Measurements from ENCODE around the gene UNC45A.

Gene UNC45A

GRCh38 chr15:90911302-90911623 is 23.8 kb upstream of the UNC45A start:
- Histone ChIP-seq H2BK120ac (ENCODE audit: low read depth, low read length) (no peak overlapping the region), H3K9ac (ENCODE audit: low read length) (no peak overlapping the region), H2BK5ac (ENCODE audit: low read depth, low read length, poor library complexity, severe bottlenecking) (no peak overlapping the region), H2AK5ac (ENCODE audit: low read length, severe bottlenecking) (no peak overlapping the region), H4K8ac (ENCODE audit: low read length) (no peak overlapping the region), H3K27me3 (ENCODE audit: control insufficient read depth in 1 of 2, insufficient read depth in 1 of 2, low read length in 2 of 2) (no peaks in the 10 kb centered on the region), H3K4me3 (ENCODE audit: insufficient read depth in 1 of 2, low read depth in 1 of 2, low read length in 2 of 2) (no peak overlapping the region), H3K4ac (ENCODE audit: low read depth in 1 of 2, low read length in 2 of 2) (no peak overlapping the region), H2BK15ac (ENCODE audit: low read depth, poor library complexity, severe bottlenecking) (no peak overlapping the region), H3K4me2 (ENCODE audit: low read length, poor library complexity, severe bottlenecking) (no peak overlapping the region), H3K18ac (ENCODE audit: low read depth in 1 of 2, low read length in 2 of 2) (no peak overlapping the region), H3K23ac (ENCODE audit: low read length in 2 of 2) (no peak overlapping the region), H2AFZ (ENCODE audit: low read depth, low read length) (no peak overlapping the region), H3K4me1 (ENCODE audit: control insufficient read depth, insufficient read depth, low read depth, low read length) (peaks cover 14% of the 10 kb centered on the region), H3K27ac (ENCODE audit: low read length, poor library complexity, severe bottlenecking) (no peak overlapping the region), H3K79me1 (replicated peaks; ENCODE audit: low read length, poor library complexity, severe bottlenecking) (no peaks in the 10 kb centered on the region), H3K36me3 (ENCODE audit: control insufficient read depth in 1 of 2, insufficient read depth in 2 of 2, low read depth in 1 of 2, low read length in 2 of 2) (peaks cover 69 to 79% of the 10 kb centered on the region in 2 experiments), H2BK12ac (ENCODE audit: low read length in 2 of 2) (no peak overlapping the region), H3K9me3 (ENCODE audit: control insufficient read depth, low read length) (no peaks in the 10 kb centered on the region), H4K91ac (ENCODE audit: low read length) (no peak overlapping the region), H3K14ac (ENCODE audit: low read length in 2 of 2) (no peak overlapping the region)
- WGBS, result 92% methylated on average over 19 of the region's 19 CpGs
- DNase-seq, result no peak

GRCh38 chr15:90911906-90912769 is 22.9 kb upstream of the UNC45A start:
- Histone ChIP-seq H3K4me3 (ENCODE audit: insufficient read depth in 1 of 2, low read depth in 1 of 2, low read length in 2 of 2) (no peak overlapping the region), H2BK5ac (ENCODE audit: low read depth, low read length, poor library complexity, severe bottlenecking) (no peak overlapping the region), H3K27me3 (ENCODE audit: control insufficient read depth in 1 of 2, insufficient read depth in 1 of 2, low read length in 2 of 2) (no peaks in the 10 kb centered on the region)

GRCh38 chr15:90912770-90913075 is 22.4 kb upstream of the UNC45A start:
- Histone ChIP-seq H4K91ac (ENCODE audit: low read length) (no peak overlapping the region), H2AFZ (ENCODE audit: low read depth, low read length) (no peak overlapping the region), H3K9ac (ENCODE audit: low read length) (no peak overlapping the region), H2AK5ac (ENCODE audit: low read length, severe bottlenecking) (no peak overlapping the region), H4K8ac (ENCODE audit: low read length) (no peak overlapping the region), H3K23ac (ENCODE audit: low read length in 2 of 2) (no peak overlapping the region), H2BK5ac (ENCODE audit: low read depth, low read length, poor library complexity, severe bottlenecking) (no peak overlapping the region), H3K4me2 (ENCODE audit: low read length, poor library complexity, severe bottlenecking) (no peak overlapping the region), H3K27ac (ENCODE audit: low read length, poor library complexity, severe bottlenecking) (no peak overlapping the region), H3K4ac (ENCODE audit: low read depth in 1 of 2, low read length in 2 of 2) (no peak overlapping the region), H3K14ac (ENCODE audit: low read length in 2 of 2) (no peak overlapping the region), H3K9me3 (ENCODE audit: control insufficient read depth, low read length) (no peaks in the 10 kb centered on the region), H3K79me1 (replicated peaks; ENCODE audit: low read length, poor library complexity, severe bottlenecking) (no peaks in the 10 kb centered on the region), H2BK120ac (ENCODE audit: low read depth, low read length) (no peak overlapping the region), H3K4me1 (ENCODE audit: control insufficient read depth, insufficient read depth, low read depth, low read length) (peaks cover 17% of the 10 kb centered on the region), H2BK12ac (ENCODE audit: low read length in 2 of 2) (no peak overlapping the region), H3K4me3 (ENCODE audit: insufficient read depth in 1 of 2, low read depth in 1 of 2, low read length in 2 of 2) (no peak overlapping the region), H3K27me3 (ENCODE audit: control insufficient read depth in 1 of 2, insufficient read depth in 1 of 2, low read length in 2 of 2) (no peaks in the 10 kb centered on the region), H3K36me3 (ENCODE audit: control insufficient read depth in 1 of 2, insufficient read depth in 2 of 2, low read depth in 1 of 2, low read length in 2 of 2) (peaks cover 64 to 84% of the 10 kb centered on the region in 2 experiments), H2BK15ac (ENCODE audit: low read depth, poor library complexity, severe bottlenecking) (no peak overlapping the region), H3K18ac (ENCODE audit: low read depth in 1 of 2, low read length in 2 of 2) (no peak overlapping the region)
- no peak for DNase-seq
- 98% methylated on average over 7 of the region's 7 CpGs for WGBS

More at GRCh38 chr15:90911906-90912769, 22.9 kb upstream of the UNC45A start:
- Histone ChIP-seq H3K36me3 (ENCODE audit: control insufficient read depth in 1 of 2, insufficient read depth in 2 of 2, low read depth in 1 of 2, low read length in 2 of 2) (peaks cover 63 to 79% of the 10 kb centered on the region in 2 experiments), H2BK12ac (ENCODE audit: low read length in 2 of 2) (no peak overlapping the region), H3K27ac (ENCODE audit: low read length, poor library complexity, severe bottlenecking) (no peak overlapping the region), H4K8ac (ENCODE audit: low read length) (no peak overlapping the region), H3K79me1 (replicated peaks; ENCODE audit: low read length, poor library complexity, severe bottlenecking) (no peaks in the 10 kb centered on the region), H3K18ac (ENCODE audit: low read depth in 1 of 2, low read length in 2 of 2) (no peak overlapping the region), H2BK120ac (ENCODE audit: low read depth, low read length) (no peak overlapping the region), H3K14ac (ENCODE audit: low read length in 2 of 2) (no peak overlapping the region), H3K4me1 (ENCODE audit: control insufficient read depth, insufficient read depth, low read depth, low read length) (peaks cover 17% of the 10 kb centered on the region), H3K9me3 (ENCODE audit: control insufficient read depth, low read length) (no peaks in the 10 kb centered on the region), H2AFZ (ENCODE audit: low read depth, low read length) (no peak overlapping the region), H2AK5ac (ENCODE audit: low read length, severe bottlenecking) (no peak overlapping the region), H2BK15ac (ENCODE audit: low read depth, poor library complexity, severe bottlenecking) (no peak overlapping the region), H3K9ac (ENCODE audit: low read length) (no peak overlapping the region), H3K4me2 (ENCODE audit: low read length, poor library complexity, severe bottlenecking) (no peak overlapping the region), H3K4ac (ENCODE audit: low read depth in 1 of 2, low read length in 2 of 2) (no peak overlapping the region), H3K23ac (ENCODE audit: low read length in 2 of 2) (no peak overlapping the region), H4K91ac (ENCODE audit: low read length) (no peak overlapping the region)
- DNase-seq, result no peak
- WGBS, result 96% methylated on average over 30 of the region's 30 CpGs

GRCh38 chr15:90913398-90913944 is 21.6 kb upstream of the UNC45A start:
- Histone ChIP-seq H3K18ac (ENCODE audit: low read depth in 1 of 2, low read length in 2 of 2) (no peak overlapping the region), H2BK120ac (ENCODE audit: low read depth, low read length) (no peak overlapping the region), H3K14ac (ENCODE audit: low read length in 2 of 2) (no peak overlapping the region), H2AK5ac (ENCODE audit: low read length, severe bottlenecking) (no peak overlapping the region), H3K9me3 (ENCODE audit: control insufficient read depth, low read length) (no peaks in the 10 kb centered on the region), H3K9ac (ENCODE audit: low read length) (no peak overlapping the region), H3K4ac (ENCODE audit: low read depth in 1 of 2, low read length in 2 of 2) (no peak overlapping the region), H3K27me3 (ENCODE audit: control insufficient read depth in 1 of 2, insufficient read depth in 1 of 2, low read length in 2 of 2) (no peaks in the 10 kb centered on the region), H2BK5ac (ENCODE audit: low read depth, low read length, poor library complexity, severe bottlenecking) (no peak overlapping the region), H3K4me2 (ENCODE audit: low read length, poor library complexity, severe bottlenecking) (no peak overlapping the region), H3K4me1 (ENCODE audit: control insufficient read depth, insufficient read depth, low read depth, low read length) (peaks cover 17% of the 10 kb centered on the region), H2BK15ac (ENCODE audit: low read depth, poor library complexity, severe bottlenecking) (no peak overlapping the region), H3K27ac (ENCODE audit: low read length, poor library complexity, severe bottlenecking) (no peak overlapping the region), H2BK12ac (ENCODE audit: low read length in 2 of 2) (no peak overlapping the region), H4K91ac (ENCODE audit: low read length) (no peak overlapping the region), H2AFZ (ENCODE audit: low read depth, low read length) (no peak overlapping the region), H4K8ac (ENCODE audit: low read length) (no peak overlapping the region), H3K23ac (ENCODE audit: low read length in 2 of 2) (no peak overlapping the region), H3K4me3 (ENCODE audit: insufficient read depth in 1 of 2, low read depth in 1 of 2, low read length in 2 of 2) (no peak overlapping the region), H3K79me1 (replicated peaks; ENCODE audit: low read length, poor library complexity, severe bottlenecking) (no peaks in the 10 kb centered on the region), H3K36me3 (ENCODE audit: control insufficient read depth in 1 of 2, insufficient read depth in 2 of 2, low read depth in 1 of 2, low read length in 2 of 2) (peaks cover 72 to 91% of the 10 kb centered on the region in 2 experiments)
- no peak for DNase-seq
- WGBS, result 96% methylated on average over 12 of the region's 12 CpGs
